ENCODE results near the gene WDR76.
"Not testable (repeated sequence)": the region's sequence is repeated elsewhere in the genome, so short reads cannot be mapped to it uniquely, and the experiment has no call there.

DNA sequence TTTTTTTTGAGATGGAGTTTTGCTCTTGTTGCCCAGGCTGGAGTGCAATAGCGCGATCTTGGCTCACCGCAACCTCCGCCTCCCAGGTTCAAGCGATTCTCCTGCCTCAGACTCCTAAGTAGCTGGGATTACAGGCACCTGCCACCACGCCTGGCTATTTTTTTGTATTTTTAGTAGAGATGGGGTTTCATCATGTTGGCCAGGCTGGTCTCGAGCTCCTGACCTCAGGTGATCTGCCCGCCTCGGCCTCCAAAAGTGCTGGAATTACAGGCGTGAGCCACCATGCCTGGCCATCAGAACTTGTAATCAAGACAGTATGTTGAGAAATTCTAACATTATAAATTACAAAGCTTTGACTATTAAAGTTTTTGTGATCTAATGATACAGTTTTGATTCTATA, 39.8 kb downstream of the WDR76 start:
- TF ChIP-seq, protein P1, sequence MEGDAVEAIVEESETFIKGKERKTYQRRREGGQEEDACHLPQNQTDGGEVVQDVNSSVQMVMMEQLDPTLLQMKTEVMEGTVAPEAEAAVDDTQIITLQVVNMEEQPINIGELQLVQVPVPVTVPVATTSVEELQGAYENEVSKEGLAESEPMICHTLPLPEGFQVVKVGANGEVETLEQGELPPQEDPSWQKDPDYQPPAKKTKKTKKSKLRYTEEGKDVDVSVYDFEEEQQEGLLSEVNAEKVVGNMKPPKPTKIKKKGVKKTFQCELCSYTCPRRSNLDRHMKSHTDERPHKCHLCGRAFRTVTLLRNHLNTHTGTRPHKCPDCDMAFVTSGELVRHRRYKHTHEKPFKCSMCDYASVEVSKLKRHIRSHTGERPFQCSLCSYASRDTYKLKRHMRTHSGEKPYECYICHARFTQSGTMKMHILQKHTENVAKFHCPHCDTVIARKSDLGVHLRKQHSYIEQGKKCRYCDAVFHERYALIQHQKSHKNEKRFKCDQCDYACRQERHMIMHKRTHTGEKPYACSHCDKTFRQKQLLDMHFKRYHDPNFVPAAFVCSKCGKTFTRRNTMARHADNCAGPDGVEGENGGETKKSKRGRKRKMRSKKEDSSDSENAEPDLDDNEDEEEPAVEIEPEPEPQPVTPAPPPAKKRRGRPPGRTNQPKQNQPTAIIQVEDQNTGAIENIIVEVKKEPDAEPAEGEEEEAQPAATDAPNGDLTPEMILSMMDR (IDR thresholded peaks at IDR 0.05): not testable (repeated sequence)
- not testable (repeated sequence) for TF ChIP-seq POLR2A (IDR thresholded peaks at IDR 0.05)

All from adrenal gland (tissue), 5 donors.